Peyer's patch (tissue), 4 donors: Measurements from ENCODE around the gene SYNJ1. TPM values are rescaled to one million over a fixed set of nuclear protein-coding genes. Genes with fewer than 3 reads are reported as not detected.
"Not testable (repeated sequence)": the region's sequence is repeated elsewhere in the genome, so short reads cannot be mapped to it uniquely, and the experiment has no call there.

Experiments used
- DNase-seq, 3 donors: peaks; one replicate each; pipeline ENCODE4 v3.0.0-alpha.2; 2017 to 2019
- H3K27ac ChIP-seq, 4 donors: fragments of 200-600 bp; sonication (generic); one replicate each; pipeline ENCODE4 v1.5.1; 2016 to 2019
- H3K27me3 ChIP-seq, 2 donors: fragments of 200-600 bp; sonication (generic); one replicate each; pipeline ENCODE4 v1.5.1; 2019
- H3K36me3 ChIP-seq, 3 donors: fragments of 200-600 bp; sonication (generic); one replicate each; pipeline ENCODE4 v1.5.1; 2016 to 2019
- H3K4me1 ChIP-seq, 4 donors: fragments of 200-600 bp; sonication (generic); one replicate each; pipeline ENCODE4 v1.5.1; 2016 to 2019
- H3K4me3 ChIP-seq, 4 donors: fragments of 200-600 bp; sonication (generic); 1 replicate in 3 of 4; 2 replicates in 1 of 4; pipeline ENCODE4 v1.5.1; 2016 to 2019; ENCODE audit warnings: mild to moderate bottlenecking in 1 of 4
- H3K9me3 ChIP-seq, 4 donors: fragments of 200-600 bp; sonication (generic); one replicate each; pipeline ENCODE4 v1.5.1; 2016 to 2019; ENCODE audit warnings: mild to moderate bottlenecking in 1 of 4
- POLR2A ChIP-seq, 2 donors: fragments of 450-650 bp; IDR thresholded peaks; one replicate each; pipeline ENCODE4 v1.5.1; 2017; ENCODE audit warnings: antibody characterized with exemption in 2 of 2, mild to moderate bottlenecking in 2 of 2, moderate library complexity in 2 of 2
- total RNA-seq, 4 donors: library from RNA; depleted of rRNA; stranded (reverse); fragments of >200 nt; gene quantifications; one replicate each; pipeline ENCODE4 v1.1.0, GENCODE V29; 2016
- TF ChIP-seq, protein P1 (sequence below), 6 experiments: fragments of 450-650 bp in 4 of 6; fragments of 200-600 bp in 2 of 6; sonication (generic) in 1 of 6; IDR thresholded peaks; one replicate each; pipeline ENCODE4 v1.5.1; 2017 to 2019; ENCODE audit warnings: antibody characterized with exemption in 6 of 6, mild to moderate bottlenecking in 3 of 6, moderate library complexity in 1 of 6

SYNJ1 gene
- total RNA-seq, 4 donors from 2014 or later = 13.5 to 45.4 (median 16.1) TPM

DNA sequence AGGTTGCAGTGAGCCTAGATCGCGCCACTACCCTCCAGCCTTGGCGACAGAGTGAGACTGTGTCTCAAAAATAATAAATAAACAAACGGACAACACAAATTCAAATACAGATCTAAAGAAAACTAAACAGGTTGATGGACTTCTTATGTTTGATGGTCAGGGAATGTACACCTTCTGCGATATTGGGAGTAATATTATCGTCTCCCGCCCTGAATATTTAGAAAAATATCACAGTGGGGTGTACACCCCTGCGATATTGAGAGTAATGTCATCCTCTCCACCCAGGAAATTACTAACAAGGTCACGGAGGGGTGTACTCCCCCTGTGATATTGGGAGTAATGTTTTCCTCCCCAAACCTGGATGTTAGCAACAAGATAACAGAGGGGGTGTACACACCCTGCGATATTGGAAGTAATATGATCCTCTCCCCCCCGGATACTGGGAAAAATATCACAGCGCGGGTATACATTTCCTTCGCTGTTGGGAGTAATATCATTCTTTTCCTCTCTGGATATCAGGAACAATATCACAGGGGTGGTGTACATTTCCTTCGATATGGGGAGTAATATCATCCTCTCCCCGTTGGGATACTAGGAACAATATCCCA, 114.3 kb downstream of the SYNJ1 start:
- Histone ChIP-seq H3K4me3 (peak overlapping the region; percentile 71 to 87 (median 80)), H3K36me3 (peaks cover 0 to 12% (median 0%) of the 10 kb centered on the region in 3 donors), H3K4me1 (peaks cover 0 to 11% (median 6%) of the 10 kb centered on the region in 4 donors), H3K27me3 (no peaks in the 10 kb centered on the region), H3K9me3 (no peaks in the 10 kb centered on the region), H3K27ac (peak overlapping the region in 2 of 4 donors; percentile 70 to 86)
- TF ChIP-seq, protein P1, sequence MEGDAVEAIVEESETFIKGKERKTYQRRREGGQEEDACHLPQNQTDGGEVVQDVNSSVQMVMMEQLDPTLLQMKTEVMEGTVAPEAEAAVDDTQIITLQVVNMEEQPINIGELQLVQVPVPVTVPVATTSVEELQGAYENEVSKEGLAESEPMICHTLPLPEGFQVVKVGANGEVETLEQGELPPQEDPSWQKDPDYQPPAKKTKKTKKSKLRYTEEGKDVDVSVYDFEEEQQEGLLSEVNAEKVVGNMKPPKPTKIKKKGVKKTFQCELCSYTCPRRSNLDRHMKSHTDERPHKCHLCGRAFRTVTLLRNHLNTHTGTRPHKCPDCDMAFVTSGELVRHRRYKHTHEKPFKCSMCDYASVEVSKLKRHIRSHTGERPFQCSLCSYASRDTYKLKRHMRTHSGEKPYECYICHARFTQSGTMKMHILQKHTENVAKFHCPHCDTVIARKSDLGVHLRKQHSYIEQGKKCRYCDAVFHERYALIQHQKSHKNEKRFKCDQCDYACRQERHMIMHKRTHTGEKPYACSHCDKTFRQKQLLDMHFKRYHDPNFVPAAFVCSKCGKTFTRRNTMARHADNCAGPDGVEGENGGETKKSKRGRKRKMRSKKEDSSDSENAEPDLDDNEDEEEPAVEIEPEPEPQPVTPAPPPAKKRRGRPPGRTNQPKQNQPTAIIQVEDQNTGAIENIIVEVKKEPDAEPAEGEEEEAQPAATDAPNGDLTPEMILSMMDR (IDR thresholded peaks at IDR 0.05) = no peak
- no peak for TF ChIP-seq POLR2A (IDR thresholded peaks at IDR 0.05)
- DNase-seq = no peak

- peaks cover 0 to 17% (median 0%) of the 10 kb centered on the region in 3 donors for H3K36me3 ChIP-seq
- no peaks in the 10 kb centered on the region for H3K27me3 ChIP-seq
- no peaks in the 10 kb centered on the region for H3K9me3 ChIP-seq
- peaks cover 0 to 11% (median 6%) of the 10 kb centered on the region in 4 donors for H3K4me1 ChIP-seq
- H3K4me3 ChIP-seq = peak overlapping the region; percentile 71 to 87 (median 80)
- TF ChIP-seq POLR2A (IDR thresholded peaks at IDR 0.05) = no peak
- TF ChIP-seq, protein P1 (IDR thresholded peaks at IDR 0.05) = no peak
- H3K27ac ChIP-seq = peak overlapping the region; percentile 70 to 87 (median 84)
- DNase-seq = no peak
Observed at GRCh38 chr21:32612999-32613337, 114.8 kb downstream of the SYNJ1 start.

DNA sequence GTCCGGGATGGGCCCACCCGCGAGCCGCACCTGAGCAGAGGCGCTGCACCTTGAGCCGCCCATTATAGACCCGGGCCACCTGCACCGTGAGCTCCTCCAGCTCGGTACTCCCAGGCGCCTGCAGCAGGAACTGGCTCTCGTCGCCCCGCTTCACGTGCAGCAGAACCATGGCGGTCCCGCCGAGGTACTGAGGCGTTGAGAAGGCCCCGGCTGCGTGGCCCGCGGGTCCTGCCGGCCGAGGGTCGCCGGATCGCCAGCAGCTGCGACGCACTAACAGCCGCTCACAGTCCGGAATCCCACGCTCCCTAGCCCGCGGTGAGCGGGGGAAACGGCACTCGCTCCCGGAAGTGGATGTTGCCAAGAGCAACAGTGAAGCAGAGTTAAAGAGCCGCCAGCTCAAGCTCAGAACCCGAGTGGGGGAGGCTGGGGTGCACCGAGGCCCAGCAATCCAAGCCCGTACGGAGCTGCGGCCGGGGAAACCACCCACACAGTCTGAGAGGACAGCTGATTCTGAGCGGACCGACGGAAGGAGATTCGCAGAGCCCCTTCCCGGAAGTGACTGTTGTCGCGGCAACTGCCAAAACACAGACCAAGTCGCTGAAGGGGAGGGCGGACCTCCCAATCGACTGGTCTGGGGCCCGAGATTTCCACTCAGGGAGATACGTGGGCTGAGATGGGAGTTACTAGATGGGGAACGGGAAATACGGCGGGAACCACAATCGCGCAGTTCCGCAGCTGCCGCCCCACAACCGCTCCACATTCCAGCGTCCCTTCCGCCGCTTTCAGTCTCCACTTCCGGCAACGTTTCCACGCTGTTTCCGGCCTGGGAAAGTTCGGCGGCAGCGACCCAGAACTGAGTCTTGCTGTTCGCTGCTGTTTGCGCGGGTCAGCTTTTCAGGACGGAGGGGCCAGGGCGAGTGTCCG, 115.5 kb downstream of the SYNJ1 start, which contains the start of gene CFAP298:
Gene CFAP298, minus strand, starts transcription at position 303 of the 924 bp plus-strand sequence. Its CDS starts 134 bp downstream, at position 169.
- TF ChIP-seq, protein P1 (IDR thresholded peaks at IDR 0.05) = no peak
- TF ChIP-seq POLR2A (IDR thresholded peaks at IDR 0.05) = peak in 1 of 2 donors; percentile 27

DNA sequence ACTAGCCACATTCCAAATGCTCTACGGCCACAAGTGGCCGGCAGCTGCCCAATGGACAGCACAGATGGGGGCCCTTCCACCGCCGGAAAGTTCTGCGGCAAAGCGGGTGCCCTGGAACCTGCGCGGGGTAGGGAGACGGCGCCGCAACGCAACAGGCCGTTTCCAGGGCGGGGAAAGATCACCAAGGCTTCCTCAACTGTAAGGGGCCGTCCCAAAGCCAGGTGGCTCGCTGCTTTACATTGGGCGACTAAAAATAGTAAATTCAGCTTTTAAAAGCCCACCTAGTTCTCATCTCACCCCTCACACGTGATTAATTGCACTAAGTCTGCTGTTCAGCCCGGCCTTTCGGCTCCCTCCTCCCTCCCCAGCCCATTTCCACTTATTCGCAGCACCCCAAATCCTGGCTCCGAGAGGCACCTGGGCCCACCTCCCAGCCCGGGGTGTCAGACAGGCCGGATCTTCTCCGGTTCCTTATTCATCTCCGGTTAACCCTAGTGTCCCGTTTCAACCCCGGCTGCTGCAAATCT, 116.3 kb downstream of the SYNJ1 start:
- Histone ChIP-seq H3K4me3 (peak overlapping the region; percentile 71 to 87 (median 80)), H3K27me3 (no peaks in the 10 kb centered on the region), H3K9me3 (no peaks in the 10 kb centered on the region), H3K4me1 (peaks cover 0 to 11% (median 6%) of the 10 kb centered on the region in 4 donors), H3K27ac (peak overlapping the region; percentile 70 to 87 (median 84)), H3K36me3 (peaks cover 0 to 30% (median 0%) of the 10 kb centered on the region in 3 donors)
- DNase-seq = peak; percentile 22 to 54 (median 49)
- TF ChIP-seq, protein P1 (IDR thresholded peaks at IDR 0.05) = no peak
- TF ChIP-seq POLR2A (IDR thresholded peaks at IDR 0.05) = no peak

More for the DNA sequence above, 115.5 kb downstream of the SYNJ1 start, which contains the start of gene CFAP298:
- Histone ChIP-seq H3K27ac (peak within 1 kb of the TSS; percentile 70 to 87 (median 84)), H3K4me1 (peaks cover 0 to 11% (median 6%) of the 10 kb centered on the region in 4 donors), H3K9me3 (no peaks in the 10 kb centered on the region), H3K4me3 (peak within 1 kb of the TSS; percentile 71 to 87 (median 80)), H3K36me3 (peaks cover 0 to 22% (median 0%) of the 10 kb centered on the region in 3 donors), H3K27me3 (no peaks in the 10 kb centered on the region)
- peak; percentile 78 to 93 (median 90) for DNase-seq

- not testable (repeated sequence) for DNase-seq, H3K27ac ChIP-seq, H3K9me3 ChIP-seq, H3K27me3 ChIP-seq
- Histone ChIP-seq H3K4me1 (peaks cover 0 to 11% (median 6%) of the 10 kb centered on the region in 4 donors), H3K4me3 (peak overlapping the region in 3 of 4 donors; percentile 71 to 83 (median 76)), H3K36me3 (peaks cover 0 to 36% (median 0%) of the 10 kb centered on the region in 3 donors)
Observed at GRCh38 chr21:32610940-32611339, 116.9 kb downstream of the SYNJ1 start.
